GM12892 (cell line): ENCODE data around the gene ADARB2.

Experiments used
- POLR2A ChIP-seq: IDR thresholded peaks from 2 replicates; pipeline ENCODE4 v1.6.1; 2011; ENCODE audit warnings: low read depth, low read length, control low read depth
- POLR2AphosphoS5 ChIP-seq: IDR thresholded peaks from 2 replicates; pipeline ENCODE4 v1.6.1; 2011; ENCODE audit warnings: low read depth, low read length, control low read depth
- TAF1 ChIP-seq: IDR thresholded peaks from 2 replicates; pipeline ENCODE4 v1.6.1; 2011; ENCODE audit warnings: low read depth, mild to moderate bottlenecking, control low read depth, low read length, borderline replicate concordance

GRCh38 chr10:1552406-1552805 lies 184.9 kb downstream of the ADARB2 start:
- TF ChIP-seq TAF1 (no peak), POLR2A (no peak), POLR2AphosphoS5 (no peak)
